GM21576 (cell line): ENCODE data around the gene ALKBH6.
"Not testable (repeated sequence)": the region's sequence is repeated elsewhere in the genome, so short reads cannot be mapped to it uniquely, and the experiment has no call there.

Experiments
- ATAC-seq: cut with Tn5 transposase; IDR thresholded peaks from one replicate; pipeline ENCODE4 v1.9.1; 2021; ENCODE audit warnings: mild to moderate bottlenecking, moderate library complexity; ENCODE audit not compliant: unreplicated experiment

ALKBH6 gene

DNA sequence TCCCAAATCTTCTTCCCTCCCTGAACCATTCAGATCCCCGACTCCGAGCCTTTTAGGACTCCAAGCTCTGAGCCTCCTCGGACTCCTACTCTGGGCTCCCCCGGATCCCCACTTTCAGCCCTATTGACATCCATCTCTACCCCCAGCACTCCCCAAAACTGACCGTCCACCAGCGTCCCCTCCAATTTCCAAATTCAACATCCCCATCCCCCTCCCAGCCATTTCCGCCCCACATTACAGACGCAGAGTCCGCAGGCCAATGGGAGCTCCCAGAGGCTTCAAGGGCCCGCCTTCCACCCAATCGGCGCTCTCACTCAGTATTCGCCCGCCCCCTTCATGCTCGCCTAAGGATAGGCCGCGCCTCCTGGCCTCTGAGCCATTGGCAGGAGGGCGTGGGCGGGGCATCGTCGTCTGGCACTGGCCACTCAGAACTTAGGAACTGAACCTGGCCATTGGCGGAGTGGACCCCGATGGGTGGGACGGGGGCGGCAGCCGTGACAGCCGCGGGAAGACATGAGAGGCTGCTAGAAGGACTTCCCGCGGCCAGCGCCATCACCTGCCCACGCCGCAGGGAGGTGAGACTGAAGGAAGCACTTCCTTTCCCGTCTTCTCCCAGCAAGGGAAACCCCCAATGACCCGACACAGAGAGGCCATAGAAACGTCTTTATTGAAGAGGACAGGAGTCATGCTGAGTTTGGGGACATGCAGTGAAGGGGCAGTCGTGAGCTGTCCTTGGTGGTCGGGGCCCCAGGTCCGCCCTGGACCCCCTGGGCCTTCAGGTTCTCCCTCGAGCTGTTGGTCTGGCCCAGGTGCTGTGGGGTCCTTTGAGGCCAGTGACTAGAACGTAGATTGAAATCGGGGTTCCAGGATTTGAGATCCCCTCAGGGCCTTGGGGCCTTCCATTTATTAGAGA, at the start of gene ALKBH6:
Gene ALKBH6 (minus strand): TSS at position 202 of the 913 bp plus-strand sequence. CDS start 816 bp downstream, outside the sequence.
- ATAC-seq: peak; percentile 95

DNA sequence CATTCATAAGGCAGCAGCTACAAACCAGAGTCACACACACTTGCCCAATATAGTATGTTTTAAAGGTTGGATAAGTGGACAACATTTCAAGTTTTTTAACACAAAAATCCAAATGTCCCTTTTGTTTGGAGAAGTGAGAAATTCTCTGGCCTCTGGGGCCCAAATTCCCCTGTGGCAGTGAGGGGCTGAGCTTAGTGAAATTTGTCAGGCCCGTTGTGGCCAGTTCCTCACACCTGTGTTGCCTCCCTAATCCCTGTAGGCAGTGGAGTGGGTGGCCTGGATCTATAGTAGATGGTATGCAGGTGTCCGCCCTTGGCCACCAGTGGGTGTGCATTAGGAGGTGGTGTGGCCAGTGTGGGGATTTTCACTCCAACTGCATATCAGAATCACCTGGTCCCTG, 47.4 kb upstream of the ALKBH6 start:
- no peak for ATAC-seq

DNA sequence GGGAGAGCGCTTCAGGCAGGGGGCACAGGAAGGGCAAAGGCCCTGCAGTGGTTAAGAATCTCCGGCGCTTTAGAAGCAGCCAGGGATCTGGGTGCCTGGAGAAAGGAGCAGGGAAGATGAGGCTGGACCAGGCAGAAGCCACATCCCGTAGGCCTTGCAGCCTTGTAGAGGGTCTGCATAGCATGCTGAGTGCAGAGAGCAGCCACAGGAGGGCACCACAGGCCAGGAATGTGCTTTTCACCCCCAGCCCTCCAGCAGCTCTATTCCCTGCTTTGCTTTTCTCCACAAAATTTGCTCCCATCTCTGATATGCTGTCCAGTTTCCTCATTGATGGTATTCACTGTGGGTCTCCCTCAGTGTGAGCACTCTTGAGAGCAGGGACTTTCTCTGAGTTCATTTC, 46.4 kb upstream of the ALKBH6 start:
- no peak for ATAC-seq

DNA sequence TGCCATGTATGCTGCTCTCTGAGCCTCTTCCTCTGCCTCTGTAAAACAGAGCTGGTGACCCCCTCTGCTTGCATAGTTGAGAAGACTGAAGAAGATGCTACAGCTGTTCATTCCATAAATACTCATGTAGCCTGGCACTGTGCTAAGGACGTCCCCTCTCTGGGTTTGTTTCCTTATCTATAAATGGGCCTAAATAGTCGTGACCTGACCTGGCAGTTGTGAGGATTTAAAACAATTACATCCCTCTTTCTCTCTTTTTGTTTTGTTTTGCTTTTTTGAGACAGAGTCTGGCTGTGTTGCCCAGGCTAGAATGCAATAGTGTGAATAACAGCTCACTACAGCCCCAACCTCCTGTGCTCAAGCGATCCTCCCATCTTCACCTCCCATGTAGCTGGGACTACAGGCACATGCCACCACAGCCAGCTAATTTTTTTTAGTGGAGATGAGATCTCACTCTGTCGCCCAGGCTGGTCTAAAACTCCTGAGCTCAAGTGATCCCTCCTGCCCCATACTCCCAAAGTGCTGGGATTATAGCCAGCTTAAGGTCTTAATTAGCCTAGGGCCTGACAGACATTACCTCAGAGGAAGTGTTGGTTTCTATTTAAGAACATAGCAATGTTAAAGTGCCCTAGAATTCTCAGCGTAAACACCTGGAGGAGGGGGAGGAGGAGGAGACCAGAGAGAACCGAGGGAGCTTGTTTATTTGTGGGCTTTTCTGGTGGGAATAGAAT, 45.3 kb upstream of the ALKBH6 start:
- no peak for ATAC-seq

DNA sequence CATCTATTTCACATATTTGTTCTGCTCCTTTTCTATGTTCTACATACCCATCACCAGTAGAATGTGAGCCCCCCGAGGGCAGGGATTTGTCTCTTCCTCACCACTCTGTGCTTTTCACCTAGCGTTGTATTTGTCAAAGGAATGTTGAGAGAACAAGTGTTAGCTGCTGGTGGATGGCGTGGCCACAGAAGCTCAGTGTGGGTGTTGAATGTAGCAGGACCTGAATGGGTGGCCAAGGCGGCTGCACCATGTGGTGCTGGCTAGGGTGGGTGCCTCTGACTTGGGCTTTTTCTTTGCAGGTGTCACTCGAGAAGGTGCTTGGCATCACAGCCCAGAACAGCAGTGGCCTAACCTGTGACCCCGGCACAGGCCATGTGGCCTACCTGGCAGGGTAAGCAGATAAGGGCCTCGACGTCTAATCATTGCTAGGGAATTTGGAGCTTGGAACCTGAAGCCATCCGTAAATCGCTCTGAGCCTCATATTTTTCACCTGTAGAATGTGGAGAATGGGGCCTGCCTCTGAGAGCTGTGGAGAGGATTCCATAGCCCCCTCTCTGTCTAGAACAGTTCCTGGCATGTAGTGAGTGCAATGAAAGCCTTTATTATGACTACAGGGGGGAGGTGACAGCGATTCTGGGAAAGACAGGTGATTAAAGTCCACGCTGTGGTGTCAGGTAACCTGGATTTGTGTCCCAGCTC, 44.6 kb upstream of the ALKBH6 start:
- ATAC-seq: no peak

DNA sequence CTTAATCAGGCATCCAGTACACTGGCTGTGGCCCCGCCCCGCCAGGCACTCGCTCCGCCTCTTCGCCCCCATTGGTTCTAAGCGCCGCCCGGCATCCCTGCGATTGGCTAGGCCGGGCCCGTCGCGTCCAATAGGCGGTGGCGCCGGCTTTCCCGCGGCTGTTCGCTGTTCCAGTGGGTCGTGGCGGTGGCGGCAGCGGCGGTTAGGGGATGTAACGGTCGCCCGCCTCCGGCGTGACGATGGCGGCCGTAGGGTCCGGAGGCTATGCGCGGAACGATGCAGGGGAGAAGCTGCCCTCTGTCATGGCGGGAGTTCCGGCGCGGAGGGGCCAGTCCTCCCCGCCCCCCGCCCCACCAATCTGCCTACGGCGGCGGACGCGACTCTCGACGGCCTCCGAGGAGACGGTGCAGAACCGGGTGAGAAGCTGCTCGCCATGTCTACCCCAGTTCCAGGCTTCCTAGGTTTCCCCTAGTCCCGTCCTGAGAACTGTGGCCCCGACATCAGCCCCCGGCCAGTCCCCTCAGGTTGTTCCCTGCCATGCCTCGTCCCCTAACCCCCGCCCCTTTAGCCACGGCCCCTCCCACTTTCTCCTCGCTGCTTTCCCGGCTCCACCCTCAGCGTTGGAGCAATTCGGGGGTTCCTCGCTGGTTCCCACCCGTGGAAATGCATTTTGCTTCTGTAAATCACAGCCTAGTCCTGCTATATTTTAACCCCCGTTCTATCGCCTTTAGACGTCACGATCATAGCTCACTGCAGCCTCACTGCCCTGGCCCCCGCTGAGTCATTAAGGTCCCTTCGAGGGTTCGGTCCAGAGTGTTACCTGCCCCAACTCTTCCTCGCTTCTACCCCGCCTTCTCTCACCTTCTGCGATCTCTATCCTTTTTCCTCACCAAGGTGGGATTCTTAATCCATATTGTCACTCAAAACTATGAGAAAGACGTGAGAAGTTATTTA, 41.0 kb upstream of the ALKBH6 start, which contains the start of gene WDR62:
Gene WDR62 (plus strand): TSS at position 165 of the 954 bp plus-strand sequence. CDS start 75 bp downstream, at position 240.
- ATAC-seq: peak; percentile 71

DNA sequence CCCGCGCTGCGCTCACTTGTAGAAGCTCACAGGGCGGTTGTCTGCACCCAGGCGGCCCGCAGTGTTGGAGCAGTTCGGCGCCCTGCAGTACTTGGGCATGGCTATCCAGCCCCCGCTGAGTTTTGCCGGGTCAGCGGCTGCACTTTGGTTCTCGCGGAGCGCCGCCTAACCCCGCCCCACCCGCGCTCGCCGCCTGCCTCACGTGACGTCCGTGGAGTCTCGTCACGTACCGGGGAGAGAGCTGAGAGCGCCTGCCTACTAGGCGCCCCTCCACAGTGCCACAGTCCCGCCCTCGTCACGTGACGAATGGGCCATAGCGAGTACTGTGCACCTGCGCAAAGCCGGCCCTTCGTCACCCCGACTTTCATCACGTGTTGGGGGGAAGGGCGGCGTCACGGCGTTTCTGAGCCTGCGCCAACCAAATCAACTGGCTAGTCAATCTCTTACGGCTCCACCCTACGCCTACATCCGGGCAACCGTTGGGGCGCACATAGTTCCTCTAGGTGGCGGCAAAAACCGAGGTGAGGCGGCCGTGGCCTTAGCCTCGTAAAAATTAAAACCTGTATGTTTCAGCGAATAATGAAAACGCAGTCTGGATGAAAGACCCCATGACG, 40.2 kb upstream of the ALKBH6 start, which contains the start of gene THAP8:
Gene THAP8 (minus strand): TSS at position 167 of the 614 bp plus-strand sequence. CDS start 68 bp downstream, at position 99.
- ATAC-seq: peak; percentile 77

DNA sequence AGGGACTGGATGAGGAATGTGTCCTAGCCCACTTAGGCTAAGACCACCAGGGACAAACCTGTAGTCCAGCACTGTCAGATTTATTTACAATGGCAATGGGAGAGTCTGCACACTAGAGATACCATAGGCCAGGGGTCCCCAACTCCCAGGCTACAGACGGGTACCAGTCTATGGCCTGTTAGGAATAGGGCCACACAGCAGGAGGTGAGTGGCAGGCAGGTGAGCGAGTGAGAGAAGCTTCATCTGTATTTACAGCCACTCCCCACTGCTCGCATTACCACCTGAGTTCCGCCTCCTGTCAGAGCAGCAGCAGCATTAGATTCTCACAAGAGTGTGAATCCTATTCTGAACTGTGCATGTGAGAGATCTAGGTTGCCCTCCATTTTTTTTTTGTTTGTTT, 37.6 kb upstream of the ALKBH6 start:
- no peak for ATAC-seq

DNA sequence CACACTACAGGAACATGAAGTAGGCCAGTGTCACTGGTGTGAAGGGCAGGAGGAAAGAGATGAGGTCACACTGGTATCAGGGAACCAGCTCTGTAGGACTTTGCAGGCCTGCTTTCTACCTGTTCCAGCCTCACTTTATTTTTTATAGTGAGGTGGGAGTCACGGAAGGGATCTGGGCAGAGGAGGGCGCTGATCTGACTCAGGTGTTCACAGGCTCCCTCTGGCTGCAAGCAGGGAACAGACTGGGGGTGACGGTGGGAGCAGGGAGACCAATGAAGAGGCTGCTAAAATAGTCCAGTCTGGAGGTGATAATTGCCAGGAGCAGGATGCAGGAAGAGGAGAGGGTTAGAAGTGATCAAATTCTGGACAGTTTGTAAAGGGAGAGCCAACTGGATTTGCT, 37.2 kb upstream of the ALKBH6 start:
- no peak for ATAC-seq

DNA sequence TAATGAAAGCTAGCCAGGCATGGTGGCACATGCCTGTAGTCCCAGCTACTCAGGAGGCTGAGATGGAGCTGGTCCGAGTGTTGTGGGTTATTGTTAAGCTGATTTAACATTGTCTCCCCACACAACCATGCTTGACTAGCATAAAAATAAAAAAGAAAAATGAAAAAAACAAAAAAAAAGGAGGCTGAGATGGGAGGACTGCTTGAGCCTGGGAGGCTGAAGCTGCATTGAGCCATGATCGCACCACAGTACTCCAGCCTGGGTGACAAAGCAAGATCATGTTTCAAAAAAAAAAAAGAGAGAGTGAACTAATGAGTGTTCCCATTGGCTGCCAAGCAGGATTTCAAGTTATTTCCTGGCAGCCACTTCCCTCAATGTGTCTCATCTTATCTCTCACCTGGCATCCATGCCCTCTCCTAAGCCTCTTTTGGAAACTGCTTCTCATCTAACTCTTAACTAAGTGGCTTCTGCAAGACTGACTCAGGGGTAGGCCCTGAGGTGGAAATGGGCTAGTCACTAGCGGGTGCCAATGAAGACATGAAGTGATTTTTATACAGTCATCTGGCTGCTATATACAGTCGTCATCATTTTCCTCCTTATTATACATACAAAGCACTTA, 35.2 kb upstream of the ALKBH6 start:
- ATAC-seq: no peak

DNA sequence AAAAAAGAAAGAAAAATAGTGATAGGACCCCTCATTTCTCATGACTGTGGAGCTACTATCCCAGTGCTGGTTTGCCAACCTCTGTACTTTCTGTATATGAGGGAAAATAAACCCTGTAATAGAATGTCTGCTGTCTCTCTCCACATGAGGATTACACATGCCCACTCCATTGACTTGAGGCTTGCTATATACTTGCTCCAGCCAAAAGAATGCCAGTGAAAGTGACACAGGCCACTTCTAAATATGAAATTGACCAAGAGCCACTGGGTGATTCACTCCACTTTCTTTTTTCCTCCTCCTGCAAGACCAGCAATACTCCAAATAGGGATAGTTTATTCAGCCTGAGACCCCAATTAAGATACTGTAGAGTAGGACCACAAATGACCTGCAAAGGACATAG, 33.8 kb upstream of the ALKBH6 start:
- ATAC-seq: no peak

DNA sequence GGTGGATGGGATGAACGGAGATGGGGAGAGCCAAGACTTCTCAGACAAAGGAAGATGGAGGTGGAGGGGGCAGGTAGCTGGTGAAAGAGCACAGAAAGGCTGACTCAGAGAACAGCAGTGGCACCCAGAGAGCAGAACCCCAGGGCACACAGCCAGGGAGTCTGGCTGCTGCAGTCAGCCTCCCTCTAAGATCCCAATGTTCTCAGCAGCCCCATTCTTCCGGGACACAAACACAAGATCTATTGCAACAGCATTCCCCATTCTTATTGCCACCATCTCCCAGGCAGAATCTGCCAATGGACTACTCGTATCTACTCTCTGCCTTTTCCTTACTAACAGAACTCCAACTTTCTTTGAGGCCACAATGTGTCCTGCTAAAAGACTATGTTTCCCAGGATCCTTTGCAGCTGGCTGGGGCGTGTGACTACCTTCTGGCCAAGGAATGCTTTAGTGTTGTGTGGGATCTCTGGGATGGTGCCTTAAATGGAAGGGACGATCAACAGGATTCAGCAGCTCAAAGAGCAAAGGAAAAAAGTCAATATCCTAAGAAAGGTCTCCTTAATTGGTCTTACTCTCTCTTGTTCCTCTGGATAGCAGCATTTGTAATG, 32.5 kb upstream of the ALKBH6 start:
- ATAC-seq: no peak

DNA sequence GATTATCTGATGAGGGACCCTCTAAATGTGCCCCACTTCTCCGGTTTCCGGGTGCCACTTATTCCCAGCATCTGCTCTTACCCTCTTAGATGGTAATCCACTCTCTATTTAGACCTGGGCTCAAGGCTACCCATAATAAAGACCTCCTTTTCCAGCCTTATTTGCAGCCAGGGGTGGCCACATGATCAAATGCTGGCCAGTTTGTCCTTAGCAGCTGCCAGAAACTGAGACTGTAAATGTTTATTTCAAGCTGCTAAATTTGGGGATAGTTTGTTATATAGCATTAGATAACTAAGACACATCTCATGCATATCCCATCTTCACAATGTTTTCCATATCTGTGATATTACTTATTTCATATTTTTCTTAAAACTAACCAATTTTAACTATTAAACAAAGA, 29.9 kb upstream of the ALKBH6 start:
- ATAC-seq: no peak

DNA sequence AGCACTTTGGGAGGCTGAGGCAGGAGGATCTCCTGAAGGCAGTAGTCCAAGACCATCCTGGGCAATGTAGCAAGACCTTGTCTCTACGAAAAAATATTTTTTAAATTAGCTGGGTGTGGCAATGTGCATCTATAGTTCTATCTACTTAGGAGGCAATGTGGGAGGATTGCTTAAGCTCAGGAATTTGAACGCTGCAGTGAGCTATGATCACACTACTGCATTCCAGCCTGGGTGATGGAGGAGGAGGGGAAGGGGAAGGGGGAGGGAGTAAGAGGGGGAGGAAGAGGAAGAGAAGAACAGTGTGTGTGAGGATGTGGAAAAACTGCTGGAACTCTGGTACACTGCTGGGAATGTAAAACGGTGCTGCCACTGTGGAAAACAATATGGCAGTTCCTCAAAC, 27.8 kb upstream of the ALKBH6 start:
- no peak for ATAC-seq

DNA sequence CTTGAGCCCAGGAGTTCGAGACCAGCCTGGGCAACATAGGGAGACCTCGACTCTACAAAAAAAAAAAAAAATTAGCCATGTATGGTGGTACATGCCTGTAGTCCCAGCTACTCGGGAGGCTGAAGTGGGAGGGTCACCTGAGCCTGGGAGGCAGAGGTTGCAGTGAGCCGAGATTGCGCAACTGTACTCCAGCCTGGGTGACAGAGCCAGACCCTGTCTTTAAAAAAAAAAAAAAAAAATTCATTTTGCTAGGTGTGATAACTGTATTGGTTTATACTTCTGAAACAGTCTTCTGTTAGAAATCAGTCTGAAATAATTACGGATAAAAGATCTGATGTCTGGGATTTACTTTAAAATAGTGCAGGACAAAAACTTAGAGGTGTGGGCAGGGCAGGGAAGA, 27.1 kb upstream of the ALKBH6 start:
- ATAC-seq: not testable (repeated sequence)

DNA sequence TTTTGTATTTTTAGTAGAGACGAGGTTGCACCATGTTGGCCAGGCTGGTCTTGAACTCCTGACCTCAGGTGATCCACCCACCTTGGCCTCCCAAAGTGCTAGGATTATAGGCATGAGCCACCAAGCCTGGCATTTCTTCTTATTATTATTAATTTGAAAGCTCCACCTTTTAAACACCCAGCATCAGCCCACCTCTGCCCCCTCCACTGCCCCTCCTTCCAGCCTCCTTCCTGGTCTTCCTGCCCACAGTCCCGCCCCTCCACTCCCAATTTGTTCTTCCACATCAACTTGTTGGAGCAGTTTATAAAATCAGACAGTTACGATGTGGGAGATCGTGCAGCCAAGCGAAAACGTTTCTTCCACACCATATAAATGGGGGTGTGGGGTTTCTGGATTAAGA, 26.5 kb upstream of the ALKBH6 start:
- no peak for ATAC-seq

DNA sequence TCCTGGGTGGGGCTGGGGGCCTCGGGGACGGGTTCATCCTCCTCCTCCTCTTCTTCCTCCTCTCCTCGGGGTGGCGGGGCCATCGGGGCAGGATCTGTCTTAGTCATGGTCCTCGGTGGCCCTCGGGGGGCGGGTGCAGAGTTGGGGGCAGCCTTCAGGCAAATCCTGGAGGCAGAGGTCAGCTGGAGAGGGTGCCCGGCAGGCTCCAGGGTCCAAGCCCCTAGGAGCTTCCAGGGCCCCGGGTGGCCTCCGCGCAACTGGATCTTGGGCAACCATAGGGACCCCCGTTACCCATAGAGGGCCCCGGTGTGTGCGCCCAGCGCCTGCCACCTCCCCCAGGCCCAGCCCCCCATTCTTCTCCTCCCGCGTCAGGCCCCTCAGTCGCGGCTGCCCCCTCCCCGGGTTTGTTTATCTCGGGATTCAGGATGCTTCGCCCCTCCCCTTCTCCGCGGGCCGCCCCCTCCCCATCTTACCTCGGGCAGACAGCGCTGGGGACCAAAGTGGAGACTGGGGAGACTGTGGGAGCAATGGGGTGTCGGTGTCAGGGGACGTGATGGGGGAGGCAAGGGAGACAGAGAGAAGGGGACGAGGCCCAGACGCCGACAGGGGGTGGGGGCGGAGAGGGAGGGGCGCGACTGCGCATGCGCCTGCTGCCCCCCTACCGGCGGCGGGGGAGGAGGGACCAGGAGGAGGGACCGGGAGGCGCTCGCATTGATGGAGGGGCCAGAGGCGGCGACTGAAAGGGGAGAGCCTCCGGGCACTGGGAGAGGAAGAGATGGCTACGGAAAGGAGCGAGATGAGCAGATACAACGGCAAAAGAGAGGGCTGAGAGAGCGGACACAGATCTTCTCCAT, 18.5 kb upstream of the ALKBH6 start, which contains the start of gene CLIP3:
Gene CLIP3 (minus strand): TSS at position 623 of the 854 bp plus-strand sequence. CDS start 516 bp downstream, at position 107.
- no peak for ATAC-seq

DNA sequence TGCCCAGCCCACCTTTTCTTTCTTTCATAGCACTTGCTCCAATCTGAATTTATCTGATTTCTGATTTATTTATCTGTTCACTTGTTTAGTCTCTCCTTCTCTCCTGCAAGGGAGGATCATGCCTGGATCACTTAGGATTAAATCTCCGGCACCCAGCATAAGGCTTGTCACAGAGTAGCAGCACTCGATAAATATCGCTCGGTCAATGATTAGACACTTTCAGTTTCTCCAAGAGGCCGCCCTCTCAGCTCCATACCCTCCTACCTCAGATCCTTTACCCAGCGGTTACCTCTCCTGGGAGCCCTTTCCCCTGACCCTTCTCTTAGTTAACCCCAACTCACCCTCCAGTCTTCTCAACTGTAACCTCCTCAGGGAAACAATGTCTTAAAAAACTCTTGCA, 17.3 kb upstream of the ALKBH6 start:
- no peak for ATAC-seq
